SK-N-SH (cell line): ENCODE data around the gene SCYL2.

Source experiments
- CTCF ChIP-seq: fragments of 200-600 bp; sonication (generic); IDR thresholded peaks from 2 replicates; pipeline ENCODE4 v1.6.1; 2017; ENCODE audit warnings: antibody characterized with exemption, mild to moderate bottlenecking, moderate library complexity
- EP300 ChIP-seq, 2 experiments: IDR thresholded peaks; 2 replicates each; pipeline versions ENCODE4 v1.4.0 to v1.6.1; 2012; ENCODE audit warnings: borderline replicate concordance in 1 of 2, low read depth in 1 of 2, low read length in 1 of 2
- EZH2phosphoT487 ChIP-seq: fragments of 200-600 bp; sonication (generic); IDR thresholded peaks from 2 replicates; pipeline ENCODE4 v1.6.1; 2017; ENCODE audit warnings: low read depth, mixed run types, mild to moderate bottlenecking, antibody characterized with exemption, moderate library complexity, borderline replicate concordance
- JUND ChIP-seq: IDR thresholded peaks from 2 replicates; pipeline ENCODE4 v1.4.0; 2012
- MEF2A ChIP-seq: IDR thresholded peaks from 2 replicates; pipeline ENCODE4 v1.4.0; 2012; ENCODE audit warnings: low read depth, borderline replicate concordance
- NFIC ChIP-seq: IDR thresholded peaks from 2 replicates; pipeline ENCODE4 v1.4.0; 2012; ENCODE audit warnings: borderline replicate concordance
- PBX3 ChIP-seq: IDR thresholded peaks from 2 replicates; pipeline ENCODE4; 2012
- POLR2AphosphoS5 ChIP-seq: IDR thresholded peaks from 2 replicates; pipeline ENCODE4 v1.6.1; 2012; ENCODE audit warnings: low read depth, low read length
- RAD21 ChIP-seq: IDR thresholded peaks from 2 replicates; pipeline ENCODE4 v1.6.1; 2012; ENCODE audit warnings: mild to moderate bottlenecking, low read length
- SIN3A ChIP-seq: IDR thresholded peaks from 2 replicates; pipeline ENCODE4 v1.6.1; 2012; ENCODE audit warnings: low read depth, mild to moderate bottlenecking, low read length, moderate library complexity, borderline replicate concordance
- TAF1 ChIP-seq: IDR thresholded peaks from 2 replicates; pipeline ENCODE4 v1.6.1; 2012; ENCODE audit warnings: low read depth, mild to moderate bottlenecking, low read length, moderate library complexity, borderline replicate concordance
- TEAD4 ChIP-seq: IDR thresholded peaks from 2 replicates; pipeline ENCODE4 v1.4.0; 2012; ENCODE audit warnings: mild to moderate bottlenecking, borderline replicate concordance; ENCODE audit not compliant: insufficient read depth
- USF2 ChIP-seq: fragments of 150-350 bp; IDR thresholded peaks from 2 replicates; pipeline ENCODE4 v1.6.1; 2017; ENCODE audit warnings: antibody characterized with exemption, low read length, low read depth, borderline replicate concordance
- ZBTB33 ChIP-seq: IDR thresholded peaks from 2 replicates; pipeline ENCODE4 v1.4.0; 2012; ENCODE audit warnings: low read depth, borderline replicate concordance

- no peak for TF ChIP-seq ZBTB33
- TF ChIP-seq EP300 (IDR thresholded peaks at IDR 0.05; ENCODE audit: borderline replicate concordance in 1 of 2, low read depth in 1 of 2, low read length in 1 of 2): no peak
- no peak for TF ChIP-seq CTCF
- TF ChIP-seq EZH2phosphoT487: no peak
- TF ChIP-seq SIN3A: no peak
- no peak for TF ChIP-seq MEF2A
- TF ChIP-seq TEAD4: no peak
- no peak for TF ChIP-seq PBX3
- no peak for TF ChIP-seq TAF1
- TF ChIP-seq POLR2AphosphoS5: no peak
- no peak for TF ChIP-seq JUND
- TF ChIP-seq NFIC: no peak
- no peak for TF ChIP-seq USF2
- TF ChIP-seq RAD21: no peak
Observed at GRCh38 chr12:100274291-100274690, 7.3 kb downstream of the SCYL2 start.
